Heart right ventricle (tissue), 16 donors: ENCODE measurements around the gene CBX2. TPM values are rescaled to one million over a fixed set of nuclear protein-coding genes. Genes with fewer than 3 reads are reported as not detected.
"Not testable (repeated sequence)": the region's sequence is repeated elsewhere in the genome, so short reads cannot be mapped to it uniquely, and the experiment has no call there.

Experiments
- ATAC-seq, 8 donors: fragments of 200-7000 bp; cut with Tn5 transposase; one replicate each; pipeline ENCODE4 v1.9.1; 2020; ENCODE audit warnings: mild to moderate bottlenecking in 8 of 8, moderate library complexity in 8 of 8, moderate number of reproducible peaks in 1 of 8
- DNase-seq, 2 donors: peaks; one replicate each; pipeline ENCODE4 v3.0.0-alpha.2; 2020
- H3K27ac ChIP-seq, 10 donors: fragments of 200-600 bp; sonication (generic) in 2 of 10; one replicate each; pipeline versions ENCODE4 v1.5.0 to v1.8.0; 2020 to 2022; ENCODE audit warnings: mild to moderate bottlenecking in 3 of 10
- H3K27me3 ChIP-seq, 7 donors: fragments of 200-600 bp; one replicate each; pipeline ENCODE4 v1.8.0; 2021 to 2022; ENCODE audit warnings: mild to moderate bottlenecking in 2 of 7
- H3K36me3 ChIP-seq, 9 donors: fragments of 200-600 bp; sonication (generic) in 1 of 9; one replicate each; pipeline versions ENCODE4 v1.5.0 to v1.8.0; 2020 to 2022; ENCODE audit warnings: mild to moderate bottlenecking in 2 of 9
- H3K4me1 ChIP-seq, 9 donors: fragments of 200-600 bp; sonication (generic) in 1 of 9; one replicate each; pipeline versions ENCODE4 v1.5.0 to v1.8.0; 2020 to 2022; ENCODE audit warnings: mild to moderate bottlenecking in 4 of 9
- H3K4me3 ChIP-seq, 10 donors: fragments of 200-600 bp; sonication (generic) in 2 of 10; one replicate each; pipeline versions ENCODE4 v1.5.0 to v1.8.0; 2020 to 2022; ENCODE audit warnings: mild to moderate bottlenecking in 7 of 10, moderate library complexity in 2 of 10
- H3K9me3 ChIP-seq, 11 donors: fragments of 200-600 bp in 10 of 11; sonication (generic) in 2 of 11; one replicate each; pipeline versions ENCODE4 v1.5.0 to v1.8.0; 2013 to 2022; ENCODE audit warnings: mild to moderate bottlenecking in 2 of 11, control low read depth in 1 of 11, moderate library complexity in 1 of 11
- WGBS, 2 donors: extraction: QIAGEN DNeasy Blood & Tissue Kit; methylation state at CpG; one replicate each; pipeline ENCODE4 v1.1.7; 2013; ENCODE audit warnings: inconsistent platforms in 1 of 2; 5-methylcytosine and 5-hydroxymethylcytosine counted together
- intact Hi-C, 10 donors: fragments of 100-400 bp; cut with DNase I; formaldehyde crosslinking; loops; one replicate each; pipeline versions ENCODE4 v1.11.1 to v1.14.2; 2022
- polyA plus RNA-seq, 2 donors: library from polyadenylated mRNA; stranded (reverse); fragments of 200-250 nt; gene quantifications; one replicate each; pipeline ENCODE4 v1.2.3, GENCODE V29; 2013
- total RNA-seq, 10 donors: library from RNA; stranded (reverse); fragmentation: NEBNext Ultra II Directional in 3 of 10; extraction: Animal tissue kit (Norgen Biotek cat#: 25700) in 3 of 10; gene quantifications; one replicate each; pipeline versions ENCODE4 v1.2.1 to v1.2.4, GENCODE V29; 2021 to 2023
- TF ChIP-seq, protein P1 (sequence below), 9 donors: fragments of 200-600 bp; sonication (generic) in 2 of 9; IDR thresholded peaks; one replicate each; pipeline versions ENCODE4 v1.5.0 to v1.8.0; 2021 to 2022; ENCODE audit warnings: antibody characterized with exemption in 9 of 9, mild to moderate bottlenecking in 5 of 9, moderate library complexity in 1 of 9
- donor health status: Arrhythmogenic right ventricular cardiomyopathy.
- donor health status: ischemic (EF 13 %, LVEDD 7.1; RV severe dilation, severe dysfunction).
- donor health status: healthy with polysubstance abuse.
- donor health status: DM: no; HTN: yes; CAD: no.
- donor health status: DM: no; HTN: no; CAD: no.
- donor health status: ischemic (EF 25% LVEDD 6.9; RV normal size, moderate dysfunction).
- donor health status: ischemic (EF 25% LVEDD 5.7; RV mildly dilated, moderate dysfunction).
- donor health status: healthy.
- donor health status: DM: yes; HTN: yes; CAD: no.
- donor health status: Ischemic cardiomyopathy.
- donor health status: ischemic (EF 35%, LVEDD 5.7; RV mildly dilated, moderate dysfunction).
- donor health status: nonischemic (EF 11% LVEDD 7.7; RV severe dilation, severe dysfunction).
- donor health status: DM: yes; HTN: yes; CAD: no.
- donor health status: PGD.
- donor health status: ischemic (EF 29% LVEDD 5.4; RV normal size, mild dysfunction).
- donor health status: nonischemic (EF 23%, LVEDD 6.1; RV moderate dilation, normal function).

Gene CBX2
- total and polyA plus RNA-seq, 12 donors = 1.5 to 7.1 (median 2.9) TPM

DNA sequence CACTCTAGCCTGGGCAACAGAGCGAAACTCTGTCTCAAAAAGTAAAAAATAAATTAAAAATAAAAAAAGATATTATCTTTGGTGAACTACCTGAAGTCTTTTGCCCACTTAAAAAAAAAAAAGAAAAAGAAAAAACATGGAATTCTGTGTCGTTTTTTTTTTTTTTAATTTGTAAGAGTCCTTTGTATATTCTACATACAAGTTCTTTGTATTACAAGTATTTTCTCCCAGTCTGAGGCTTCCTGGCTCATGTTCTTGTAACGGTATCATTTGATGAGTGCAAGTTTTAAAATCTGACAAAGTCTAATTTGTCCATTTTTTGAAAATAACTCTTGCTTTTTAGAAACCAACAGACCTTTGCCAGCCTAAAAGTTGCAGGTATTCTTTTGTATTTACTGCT lies 12.2 kb upstream of the CBX2 start:
- ATAC-seq (no peak), DNase-seq (no peak)
- intact Hi-C loops = no loop called here
- Histone ChIP-seq H3K27me3 (peaks cover 0 to 25% (median 7%) of the 10 kb centered on the region in 7 donors), H3K36me3 (no peaks in the 10 kb centered on the region), H3K27ac (no peak overlapping the region), H3K9me3 (no peaks in the 10 kb centered on the region), H3K4me1 (no peaks in the 10 kb centered on the region), H3K4me3 (no peak overlapping the region)
- TF ChIP-seq, protein P1, sequence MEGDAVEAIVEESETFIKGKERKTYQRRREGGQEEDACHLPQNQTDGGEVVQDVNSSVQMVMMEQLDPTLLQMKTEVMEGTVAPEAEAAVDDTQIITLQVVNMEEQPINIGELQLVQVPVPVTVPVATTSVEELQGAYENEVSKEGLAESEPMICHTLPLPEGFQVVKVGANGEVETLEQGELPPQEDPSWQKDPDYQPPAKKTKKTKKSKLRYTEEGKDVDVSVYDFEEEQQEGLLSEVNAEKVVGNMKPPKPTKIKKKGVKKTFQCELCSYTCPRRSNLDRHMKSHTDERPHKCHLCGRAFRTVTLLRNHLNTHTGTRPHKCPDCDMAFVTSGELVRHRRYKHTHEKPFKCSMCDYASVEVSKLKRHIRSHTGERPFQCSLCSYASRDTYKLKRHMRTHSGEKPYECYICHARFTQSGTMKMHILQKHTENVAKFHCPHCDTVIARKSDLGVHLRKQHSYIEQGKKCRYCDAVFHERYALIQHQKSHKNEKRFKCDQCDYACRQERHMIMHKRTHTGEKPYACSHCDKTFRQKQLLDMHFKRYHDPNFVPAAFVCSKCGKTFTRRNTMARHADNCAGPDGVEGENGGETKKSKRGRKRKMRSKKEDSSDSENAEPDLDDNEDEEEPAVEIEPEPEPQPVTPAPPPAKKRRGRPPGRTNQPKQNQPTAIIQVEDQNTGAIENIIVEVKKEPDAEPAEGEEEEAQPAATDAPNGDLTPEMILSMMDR (IDR thresholded peaks at IDR 0.05) = no peak
- WGBS, 2 donors = 74 to 77% methylated on average over 3 of the region's 3 CpGs

- intact Hi-C loops = loop anchor here in 1 of 10 donors (5.0 kb wide), 1 partner anchor 1082 kb away; no protein-coding TSS in a partner anchor
- ATAC-seq (no peak), DNase-seq (no peak)
- Histone ChIP-seq H3K4me1 (no peaks in the 10 kb centered on the region), H3K27ac (no peak overlapping the region), H3K4me3 (no peak overlapping the region), H3K36me3 (no peaks in the 10 kb centered on the region), H3K27me3 (peaks cover 0 to 56% (median 34%) of the 10 kb centered on the region in 7 donors), H3K9me3 (no peaks in the 10 kb centered on the region)
- TF ChIP-seq, protein P1 (IDR thresholded peaks at IDR 0.05) = no peak
- WGBS, 2 donors = 89 to 92% methylated on average over 28 of the region's 28 CpGs
Measured at GRCh38 chr17:79769570-79770506, 8.1 kb upstream of the CBX2 start.

GRCh38 chr17:79771276-79771675 lies 6.7 kb upstream of the CBX2 start:
- DNase-seq (no peak), ATAC-seq (no peak)
- intact Hi-C loops = loop anchor here in 1 of 10 donors (5.0 kb wide), 1 partner anchor 1081 kb away; no protein-coding TSS in a partner anchor
- Histone ChIP-seq H3K9me3 (no peaks in the 10 kb centered on the region), H3K4me3 (no peak overlapping the region), H3K4me1 (peaks cover 0 to 6% (median under 1%) of the 10 kb centered on the region in 9 donors), H3K27me3 (peaks cover 0 to 66% (median 37%) of the 10 kb centered on the region in 7 donors), H3K27ac (no peak overlapping the region), H3K36me3 (no peaks in the 10 kb centered on the region)
- WGBS, 2 donors = 91 to 95% methylated on average over 6 of the region's 6 CpGs
- TF ChIP-seq, protein P1 (IDR thresholded peaks at IDR 0.05) = no peak

DNA sequence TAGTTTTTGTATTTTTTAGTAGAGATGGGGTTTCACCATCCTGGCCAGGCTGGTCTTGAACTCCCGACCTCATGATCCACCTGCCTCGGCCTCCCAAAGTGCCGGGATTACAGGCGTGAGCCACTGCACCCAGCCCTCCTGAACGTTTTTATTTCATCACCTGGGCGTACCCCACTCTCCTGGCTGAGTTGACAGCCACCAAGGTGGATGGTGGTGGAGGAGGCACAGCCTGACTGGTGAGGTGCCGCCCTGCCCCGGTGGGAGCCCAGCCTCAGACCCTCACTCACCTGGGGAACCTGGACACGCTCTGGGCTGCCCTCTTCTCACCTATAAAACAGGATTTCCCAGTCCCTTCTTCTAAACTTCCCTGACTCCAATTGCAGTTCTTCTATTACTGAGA lies 5.2 kb upstream of the CBX2 start:
- peaks cover 0 to 19% (median 11%) of the 10 kb centered on the region in 9 donors for H3K4me1 ChIP-seq
- ATAC-seq = not testable (repeated sequence)

More for the DNA sequence above, 5.2 kb upstream of the CBX2 start:
- WGBS, 2 donors = 85 to 93% methylated on average over 9 of the region's 9 CpGs
- intact Hi-C loops = loop anchor here in 1 of 10 donors (5.0 kb wide), 1 partner anchor 1080 kb away; no protein-coding TSS in a partner anchor
- not testable (repeated sequence) for H3K9me3 ChIP-seq, H3K36me3 ChIP-seq, H3K27ac ChIP-seq, DNase-seq, H3K4me3 ChIP-seq
- H3K27me3 ChIP-seq = peaks cover 0 to 73% (median 43%) of the 10 kb centered on the region in 7 donors
